Neural cell (in vitro differentiated cells): ENCODE data around the gene MINK1. TPM values are rescaled to one million over a fixed set of nuclear protein-coding genes. Genes with fewer than 3 reads are reported as not detected.

ENCODE experiments used
- H2AFZ ChIP-seq: fragments of 200-600, 300-800 bp; sonication (generic), shearing (Covaris generic); 2 replicates; pipeline ENCODE4 v1.6.0; 2014; ENCODE audit warnings: low read depth, mild to moderate bottlenecking, antibody characterized with exemption, low read length, moderate library complexity
- H3F3A ChIP-seq: fragments of 200-600 bp; shearing (Covaris generic); 2 replicates; pipeline ENCODE4 v1.6.1; 2016; ENCODE audit warnings: mild to moderate bottlenecking, moderate library complexity, mixed read lengths, antibody characterized with exemption, low read length; ENCODE audit not compliant: insufficient read depth, poor library complexity, severe bottlenecking
- H3K27ac ChIP-seq: fragments of 200-600, 300-800 bp; sonication (generic), shearing (Covaris generic); 2 replicates; pipeline ENCODE4 v1.5.1; 2014; ENCODE audit warnings: mild to moderate bottlenecking, low read length, moderate library complexity
- H3K27me3 ChIP-seq: fragments of 300-800, 200-600 bp; sonication (generic), shearing (Covaris generic); 2 replicates; pipeline ENCODE4 v1.6.0; 2014; ENCODE audit warnings: mild to moderate bottlenecking, low read depth, low read length, moderate library complexity; ENCODE audit not compliant: insufficient read depth
- H3K36me3 ChIP-seq: fragments of 300-800, 200-600 bp; sonication (generic), shearing (Covaris generic); 2 replicates; pipeline ENCODE4 v1.5.1; 2014; ENCODE audit warnings: mild to moderate bottlenecking, antibody characterized with exemption, low read length, moderate library complexity; ENCODE audit not compliant: insufficient read depth
- H3K4me2 ChIP-seq: fragments of 300-800, 200-600 bp; sonication (generic), shearing (Covaris generic); 2 replicates; pipeline ENCODE4 v1.6.0; 2014; ENCODE audit warnings: mild to moderate bottlenecking, low read length
- H3K4me3 ChIP-seq: fragments of 300-800, 200-600 bp; sonication (generic), shearing (Covaris generic); 2 replicates; pipeline ENCODE4 v1.5.1; 2014; ENCODE audit warnings: mild to moderate bottlenecking, low read length, moderate library complexity
- H3K79me2 ChIP-seq: fragments of 200-600 bp; shearing (Covaris generic); replicated peaks from 2 replicates; pipeline ENCODE4 v1.6.0; 2014; ENCODE audit warnings: mild to moderate bottlenecking, low read length, moderate library complexity; ENCODE audit not compliant: insufficient read depth
- H3K9ac ChIP-seq: fragments of 300-800, 200-600 bp; sonication (generic), shearing (Covaris generic); 2 replicates; pipeline ENCODE4 v1.6.1; 2016; ENCODE audit warnings: mild to moderate bottlenecking, low read length, mixed read lengths
- H3K9me2 ChIP-seq: fragments of 200-600 bp; shearing (Covaris generic); 2 replicates; pipeline ENCODE4 v1.6.1; 2016; ENCODE audit warnings: mild to moderate bottlenecking, low read length, mixed read lengths; ENCODE audit not compliant: insufficient read depth
- H3K9me3 ChIP-seq: fragments of 200-600, 300-800 bp; sonication (generic), shearing (Covaris generic); 2 replicates; pipeline ENCODE4 v1.6.1; 2016; ENCODE audit warnings: mild to moderate bottlenecking, mixed run types, low read length, moderate library complexity, mixed read lengths
- H4K20me1 ChIP-seq: fragments of 200-600 bp; shearing (Covaris generic); 2 replicates; pipeline ENCODE4 v1.6.1; 2016; ENCODE audit warnings: mild to moderate bottlenecking, mixed run types; ENCODE audit not compliant: insufficient read depth
- CTCF ChIP-seq: fragments of 450-650 bp; IDR thresholded peaks from 2 replicates; pipeline ENCODE4 v1.5.1; 2014; ENCODE audit warnings: antibody characterized with exemption, mild to moderate bottlenecking, moderate library complexity; ENCODE audit not compliant: poor library complexity, severe bottlenecking
- EP300 ChIP-seq: fragments of 450-650 bp; conservative IDR thresholded peaks from 2 replicates; pipeline ENCODE4 v1.6.1; 2014; ENCODE audit warnings: antibody characterized with exemption, mild to moderate bottlenecking, moderate library complexity; ENCODE audit not compliant: poor library complexity, severe bottlenecking
- EZH2 ChIP-seq: fragments of 200-600, 300-800 bp; shearing (Covaris generic), sonication (generic); IDR thresholded peaks from 2 replicates; pipeline ENCODE4 v1.6.1; 2014; ENCODE audit warnings: antibody characterized with exemption, low read length, borderline replicate concordance, mild to moderate bottlenecking; ENCODE audit not compliant: insufficient read depth, poor library complexity, severe bottlenecking
- MXI1 ChIP-seq: fragments of 450-650 bp; conservative IDR thresholded peaks from 2 replicates; pipeline ENCODE4 v1.6.1; 2014; ENCODE audit warnings: antibody characterized with exemption, mild to moderate bottlenecking; ENCODE audit not compliant: poor library complexity, severe bottlenecking
- POLR2AphosphoS5 ChIP-seq: IDR thresholded peaks from 2 replicates; pipeline ENCODE4 v1.6.1; 2012
- RAD21 ChIP-seq: fragments of 450-650 bp; conservative IDR thresholded peaks from 2 replicates; pipeline ENCODE4 v1.6.1; 2014; ENCODE audit warnings: antibody characterized with exemption, mild to moderate bottlenecking, moderate library complexity
- SMC3 ChIP-seq: fragments of 450-650 bp; conservative IDR thresholded peaks from 2 replicates; pipeline ENCODE4 v1.6.1; 2014; ENCODE audit warnings: antibody characterized with exemption, mild to moderate bottlenecking, moderate library complexity; ENCODE audit not compliant: poor library complexity
- TAF1 ChIP-seq: IDR thresholded peaks from 2 replicates; pipeline ENCODE4 v1.6.1; 2012; ENCODE audit warnings: low read depth
- polyA plus RNA-seq: library from polyadenylated mRNA; depleted of rRNA; stranded (reverse); fragments of >200 nt; gene quantifications from 2 replicates; pipeline ENCODE4 v1.2.3, GENCODE V29; 2014
- TF ChIP-seq, protein P1 (sequence below): IDR thresholded peaks from 2 replicates; pipeline ENCODE4 v1.6.1; 2012; ENCODE audit warnings: borderline replicate concordance

Gene MINK1
- polyA plus RNA-seq, 1 donor from 2014 or later, result 38.1 TPM

DNA sequence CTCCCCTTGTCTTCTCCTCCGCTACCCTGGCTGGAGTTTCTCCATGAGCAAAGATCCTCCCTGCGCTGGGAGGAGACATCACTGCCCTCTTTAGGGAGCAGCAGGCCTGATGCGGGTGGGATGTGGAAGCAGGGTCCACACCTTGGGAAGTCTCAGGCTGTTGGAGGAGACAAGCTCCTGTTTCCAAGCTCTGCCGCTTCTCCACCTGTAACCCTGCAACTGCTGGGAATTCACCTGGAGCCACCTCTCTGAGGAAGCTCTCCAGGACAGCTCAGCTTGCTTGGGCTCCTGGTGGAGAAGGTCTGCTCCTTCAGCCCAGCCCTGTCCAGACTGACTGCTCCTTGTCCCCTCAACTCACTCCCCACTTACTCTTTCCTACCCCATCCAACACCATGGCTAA, 51.3 kb downstream of the MINK1 start:
- H3K4me2 ChIP-seq, result no peak overlapping the region
- no peaks in the 10 kb centered on the region for H4K20me1 ChIP-seq
- H2AFZ ChIP-seq, result no peak overlapping the region
- no peak overlapping the region for H3K27ac ChIP-seq
- H3K4me3 ChIP-seq, result no peak overlapping the region
- no peaks in the 10 kb centered on the region for H3K9me2 ChIP-seq
- no peaks in the 10 kb centered on the region for H3F3A ChIP-seq
- H3K36me3 ChIP-seq, result no peaks in the 10 kb centered on the region
- H3K9me3 ChIP-seq, result no peaks in the 10 kb centered on the region
- no peak for TF ChIP-seq RAD21
- TF ChIP-seq EP300, result no peak
- TF ChIP-seq POLR2AphosphoS5, result no peak
- no peak for TF ChIP-seq MXI1
- TF ChIP-seq EZH2, result no peak
- no peak for TF ChIP-seq CTCF
- no peak for TF ChIP-seq SMC3
- TF ChIP-seq, protein P1, sequence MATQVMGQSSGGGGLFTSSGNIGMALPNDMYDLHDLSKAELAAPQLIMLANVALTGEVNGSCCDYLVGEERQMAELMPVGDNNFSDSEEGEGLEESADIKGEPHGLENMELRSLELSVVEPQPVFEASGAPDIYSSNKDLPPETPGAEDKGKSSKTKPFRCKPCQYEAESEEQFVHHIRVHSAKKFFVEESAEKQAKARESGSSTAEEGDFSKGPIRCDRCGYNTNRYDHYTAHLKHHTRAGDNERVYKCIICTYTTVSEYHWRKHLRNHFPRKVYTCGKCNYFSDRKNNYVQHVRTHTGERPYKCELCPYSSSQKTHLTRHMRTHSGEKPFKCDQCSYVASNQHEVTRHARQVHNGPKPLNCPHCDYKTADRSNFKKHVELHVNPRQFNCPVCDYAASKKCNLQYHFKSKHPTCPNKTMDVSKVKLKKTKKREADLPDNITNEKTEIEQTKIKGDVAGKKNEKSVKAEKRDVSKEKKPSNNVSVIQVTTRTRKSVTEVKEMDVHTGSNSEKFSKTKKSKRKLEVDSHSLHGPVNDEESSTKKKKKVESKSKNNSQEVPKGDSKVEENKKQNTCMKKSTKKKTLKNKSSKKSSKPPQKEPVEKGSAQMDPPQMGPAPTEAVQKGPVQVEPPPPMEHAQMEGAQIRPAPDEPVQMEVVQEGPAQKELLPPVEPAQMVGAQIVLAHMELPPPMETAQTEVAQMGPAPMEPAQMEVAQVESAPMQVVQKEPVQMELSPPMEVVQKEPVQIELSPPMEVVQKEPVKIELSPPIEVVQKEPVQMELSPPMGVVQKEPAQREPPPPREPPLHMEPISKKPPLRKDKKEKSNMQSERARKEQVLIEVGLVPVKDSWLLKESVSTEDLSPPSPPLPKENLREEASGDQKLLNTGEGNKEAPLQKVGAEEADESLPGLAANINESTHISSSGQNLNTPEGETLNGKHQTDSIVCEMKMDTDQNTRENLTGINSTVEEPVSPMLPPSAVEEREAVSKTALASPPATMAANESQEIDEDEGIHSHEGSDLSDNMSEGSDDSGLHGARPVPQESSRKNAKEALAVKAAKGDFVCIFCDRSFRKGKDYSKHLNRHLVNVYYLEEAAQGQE, result no peak
- no peak overlapping the region for H3K9ac ChIP-seq
- H3K79me2 ChIP-seq, result no peaks in the 10 kb centered on the region
- H3K27me3 ChIP-seq, result no peaks in the 10 kb centered on the region

DNA sequence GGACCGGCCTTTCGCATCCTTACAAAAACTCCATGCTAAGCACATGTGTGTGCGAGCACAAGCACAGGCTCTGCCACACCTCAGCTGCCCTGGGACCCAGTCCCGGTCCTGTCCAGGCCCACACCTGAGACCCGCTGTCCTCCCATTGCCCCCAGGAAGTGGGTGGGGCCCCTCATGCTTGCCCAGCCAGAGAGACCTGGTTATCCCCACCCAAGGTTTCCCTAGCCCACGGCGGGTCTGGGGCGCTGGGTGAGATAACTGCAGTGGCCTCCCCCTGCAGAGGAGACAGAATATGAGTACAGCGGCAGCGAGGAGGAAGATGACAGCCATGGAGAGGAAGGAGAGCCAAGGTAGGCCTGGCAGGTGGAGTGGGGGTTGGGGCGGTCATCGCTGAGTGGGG, 53.7 kb downstream of the MINK1 start:
- Histone ChIP-seq H3K27me3 (no peaks in the 10 kb centered on the region), H3K4me3 (no peak overlapping the region), H3K4me2 (no peak overlapping the region), H2AFZ (no peak overlapping the region), H4K20me1 (no peaks in the 10 kb centered on the region), H3K27ac (no peak overlapping the region), H3F3A (no peaks in the 10 kb centered on the region), H3K36me3 (no peaks in the 10 kb centered on the region), H3K79me2 (no peaks in the 10 kb centered on the region), H3K9me3 (no peaks in the 10 kb centered on the region), H3K9ac (no peak overlapping the region), H3K9me2 (no peaks in the 10 kb centered on the region)
- TF ChIP-seq CTCF (no peak), MXI1 (no peak), EZH2 (no peak), TAF1 (no peak), EP300 (no peak), POLR2AphosphoS5 (no peak), RAD21 (no peak), SMC3 (no peak)
- TF ChIP-seq, protein P1, result no peak
